Measurements from ENCODE around the gene MAGI2. TPM values are rescaled to one million over a fixed set of nuclear protein-coding genes. Genes with fewer than 3 reads are reported as not detected.

Gene MAGI2
- total RNA-seq, 1 donor = 0.42 TPM

DNA sequence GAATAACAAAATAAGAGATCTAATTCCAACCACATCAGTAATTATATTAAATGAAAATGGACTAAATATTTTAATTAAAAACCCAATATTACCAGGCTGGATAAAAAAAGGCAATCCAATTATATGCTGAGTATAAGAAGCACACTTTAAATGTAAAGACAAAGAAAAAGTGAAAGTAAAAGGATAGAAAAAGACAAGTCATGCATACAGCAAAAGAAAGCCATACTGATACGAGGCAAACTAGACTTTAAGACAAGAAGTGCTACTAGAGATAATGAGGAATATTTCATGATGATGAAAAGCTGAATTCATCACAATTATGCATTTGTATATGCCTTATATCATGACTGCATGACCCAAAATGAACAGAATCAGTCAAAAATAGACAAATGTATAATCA is 1026.3 kb downstream of the MAGI2 start:
- Histone ChIP-seq H3K27me3 (ENCODE audit: insufficient read depth, low read length) (no peaks in the 10 kb centered on the region), H3K4me1 (ENCODE audit: insufficient read depth, low read length) (no peaks in the 10 kb centered on the region), H3K4me3 (ENCODE audit: low read length) (no peak overlapping the region), H3K9me3 (ENCODE audit: low read depth, low read length) (no peaks in the 10 kb centered on the region)

DNA sequence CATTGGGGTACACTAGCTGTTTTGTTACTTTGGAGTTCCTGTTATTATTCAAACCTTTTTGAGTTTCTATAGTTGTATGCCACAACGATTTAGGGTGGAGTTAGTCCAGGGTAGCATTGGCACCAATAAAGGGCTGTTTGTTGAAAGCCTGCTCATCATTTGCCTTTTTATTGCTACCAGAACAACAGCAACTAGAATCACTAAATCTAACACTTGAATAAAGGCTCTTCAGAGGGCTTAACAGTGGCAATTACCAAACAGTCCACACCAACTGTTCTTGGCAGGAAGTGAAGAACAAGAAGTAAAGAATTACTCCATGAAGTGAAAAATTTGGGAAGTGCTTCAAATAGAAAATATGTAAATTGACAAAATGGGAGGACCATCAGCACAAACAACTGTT is 1033.5 kb downstream of the MAGI2 start:
- Histone ChIP-seq H3K4me3 (ENCODE audit: low read length) (no peak overlapping the region), H3K27me3 (ENCODE audit: insufficient read depth, low read length) (no peaks in the 10 kb centered on the region), H3K4me1 (ENCODE audit: insufficient read depth, low read length) (no peaks in the 10 kb centered on the region), H3K9me3 (ENCODE audit: low read depth, low read length) (no peaks in the 10 kb centered on the region)

DNA sequence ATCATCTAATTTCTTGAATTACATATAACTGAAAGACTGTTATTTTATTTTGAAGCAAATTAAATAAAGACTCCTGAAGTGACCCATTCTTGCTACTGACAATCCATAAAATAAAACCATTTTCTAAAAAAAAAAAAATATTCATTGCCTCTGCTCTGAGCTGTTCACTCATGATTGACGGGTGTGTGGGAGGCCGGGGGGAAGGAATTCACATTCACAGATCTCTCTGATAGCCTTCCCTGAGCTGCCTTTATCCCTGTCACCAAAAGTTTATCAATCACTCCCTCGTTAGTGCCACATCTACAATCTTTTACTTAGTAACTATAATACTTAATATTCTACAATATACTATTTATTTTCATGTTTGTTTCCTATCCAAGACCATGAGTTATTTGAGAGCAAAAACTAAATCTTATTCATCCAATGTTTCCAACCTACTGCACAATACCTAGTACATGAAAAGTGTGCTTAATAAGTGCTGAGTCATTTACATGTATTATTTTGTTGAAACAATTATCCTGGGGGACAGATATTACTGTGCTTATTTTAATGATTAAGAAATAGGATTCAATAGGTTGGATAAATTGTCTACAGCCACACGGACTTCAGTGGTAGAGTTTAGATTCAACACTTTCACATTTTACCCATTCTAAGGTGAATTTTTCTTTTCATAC is 1036.2 kb downstream of the MAGI2 start:
- H3K4me3 ChIP-seq (ENCODE audit: low read length) = no peak overlapping the region
- no peaks in the 10 kb centered on the region for H3K4me1 ChIP-seq (ENCODE audit: insufficient read depth, low read length)
- no peaks in the 10 kb centered on the region for H3K27me3 ChIP-seq (ENCODE audit: insufficient read depth, low read length)
- no peaks in the 10 kb centered on the region for H3K9me3 ChIP-seq (ENCODE audit: low read depth, low read length)

DNA sequence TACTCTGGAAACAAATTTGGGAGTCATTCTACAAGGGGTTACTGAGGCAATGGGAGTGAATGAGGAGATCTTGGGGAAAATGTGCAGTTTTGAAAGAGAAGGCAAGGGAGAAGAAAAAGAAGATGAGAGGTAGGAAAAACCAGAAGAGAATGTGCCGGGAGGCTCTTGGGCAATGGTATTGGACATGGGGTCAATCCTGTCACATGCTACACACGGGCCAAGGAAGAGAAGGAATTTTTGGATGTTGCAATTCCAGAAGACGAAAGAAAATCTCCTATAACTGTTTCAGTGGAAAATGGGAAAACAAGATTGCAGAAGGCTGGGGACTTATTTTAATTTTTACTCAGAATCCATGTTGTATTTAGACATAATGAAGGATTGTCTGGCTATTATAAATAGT is 1039.9 kb downstream of the MAGI2 start:
- Histone ChIP-seq H3K4me1 (ENCODE audit: insufficient read depth, low read length) (no peaks in the 10 kb centered on the region), H3K27me3 (ENCODE audit: insufficient read depth, low read length) (no peaks in the 10 kb centered on the region), H3K4me3 (ENCODE audit: low read length) (no peak overlapping the region), H3K9me3 (ENCODE audit: low read depth, low read length) (no peaks in the 10 kb centered on the region)

- Histone ChIP-seq H3K9me3 (ENCODE audit: low read depth, low read length) (no peaks in the 10 kb centered on the region), H3K27me3 (ENCODE audit: insufficient read depth, low read length) (no peaks in the 10 kb centered on the region), H3K4me3 (ENCODE audit: low read length) (no peak overlapping the region), H3K4me1 (ENCODE audit: insufficient read depth, low read length) (no peaks in the 10 kb centered on the region)
Observed at GRCh38 chr7:78412216-78412858, 1041.1 kb downstream of the MAGI2 start.

- Histone ChIP-seq H3K4me1 (ENCODE audit: insufficient read depth, low read length) (no peaks in the 10 kb centered on the region), H3K4me3 (ENCODE audit: low read length) (no peak overlapping the region), H3K9me3 (ENCODE audit: low read depth, low read length) (no peaks in the 10 kb centered on the region)
Observed at GRCh38 chr7:78407031-78407430, 1046.4 kb downstream of the MAGI2 start.

DNA sequence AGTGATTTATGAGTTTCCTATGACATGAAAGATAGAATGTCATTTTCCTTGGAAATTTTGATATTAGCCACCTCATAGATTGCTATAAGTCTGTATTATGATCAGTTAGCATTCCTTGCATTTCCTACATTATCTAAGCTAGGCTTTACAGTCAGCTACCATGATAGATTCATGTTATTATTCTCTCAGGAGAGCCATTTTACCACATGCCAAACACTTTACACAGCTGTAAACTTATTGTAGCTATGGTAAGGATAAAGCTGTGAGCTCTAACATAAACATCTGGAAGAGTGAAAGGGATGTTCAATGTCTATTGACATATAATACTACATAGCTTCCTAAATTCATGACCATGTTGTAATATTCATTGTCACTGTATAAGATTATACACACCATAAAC is 1046.9 kb downstream of the MAGI2 start:
- Histone ChIP-seq H3K4me3 (ENCODE audit: low read length) (no peak overlapping the region), H3K27me3 (ENCODE audit: insufficient read depth, low read length) (no peaks in the 10 kb centered on the region), H3K9me3 (ENCODE audit: low read depth, low read length) (no peaks in the 10 kb centered on the region), H3K4me1 (ENCODE audit: insufficient read depth, low read length) (no peaks in the 10 kb centered on the region)

More at GRCh38 chr7:78407031-78407430, 1046.4 kb downstream of the MAGI2 start:
- H3K27me3 ChIP-seq (ENCODE audit: insufficient read depth, low read length) = no peaks in the 10 kb centered on the region

DNA sequence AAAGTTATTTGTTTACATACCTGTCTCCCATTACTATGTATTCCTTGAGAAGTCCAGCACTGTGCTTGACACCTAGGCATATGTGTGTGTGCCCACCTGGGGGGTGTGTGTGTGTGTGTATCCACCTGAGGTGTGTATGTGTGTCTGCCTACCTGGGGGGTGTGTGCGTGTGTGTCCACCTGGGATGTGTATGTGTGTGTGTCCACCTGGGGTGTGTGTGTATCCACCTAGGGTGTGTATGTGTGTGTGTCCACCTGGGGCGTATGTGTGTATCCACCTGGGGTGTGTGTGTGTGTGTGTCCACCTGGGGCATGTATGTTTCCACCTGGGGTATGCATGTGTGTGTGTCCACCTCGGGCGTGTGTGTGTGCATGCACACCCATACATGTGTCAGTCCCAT is 1051.4 kb downstream of the MAGI2 start:
- no peaks in the 10 kb centered on the region for H3K9me3 ChIP-seq (ENCODE audit: low read depth, low read length)
- H3K27me3 ChIP-seq (ENCODE audit: insufficient read depth, low read length) = no peaks in the 10 kb centered on the region
- H3K4me3 ChIP-seq (ENCODE audit: low read length) = no peak overlapping the region
- no peaks in the 10 kb centered on the region for H3K4me1 ChIP-seq (ENCODE audit: insufficient read depth, low read length)

GRCh38 chr7:78400038-78400437 is 1053.4 kb downstream of the MAGI2 start:
- no peak overlapping the region for H3K4me3 ChIP-seq (ENCODE audit: low read length)
- no peaks in the 10 kb centered on the region for H3K27me3 ChIP-seq (ENCODE audit: insufficient read depth, low read length)
- no peaks in the 10 kb centered on the region for H3K9me3 ChIP-seq (ENCODE audit: low read depth, low read length)
- H3K4me1 ChIP-seq (ENCODE audit: insufficient read depth, low read length) = no peaks in the 10 kb centered on the region

GRCh38 chr7:78399033-78399769 is 1054.3 kb downstream of the MAGI2 start:
- Histone ChIP-seq H3K9me3 (ENCODE audit: low read depth, low read length) (no peaks in the 10 kb centered on the region), H3K4me1 (ENCODE audit: insufficient read depth, low read length) (no peaks in the 10 kb centered on the region), H3K4me3 (ENCODE audit: low read length) (no peak overlapping the region), H3K27me3 (ENCODE audit: insufficient read depth, low read length) (no peaks in the 10 kb centered on the region)

- Histone ChIP-seq H3K9me3 (ENCODE audit: low read depth, low read length) (no peaks in the 10 kb centered on the region), H3K4me1 (ENCODE audit: insufficient read depth, low read length) (no peaks in the 10 kb centered on the region), H3K4me3 (ENCODE audit: low read length) (no peak overlapping the region), H3K27me3 (ENCODE audit: insufficient read depth, low read length) (no peaks in the 10 kb centered on the region)
Observed at GRCh38 chr7:78398576-78398975, 1054.9 kb downstream of the MAGI2 start.

GRCh38 chr7:78398081-78398480 is 1055.4 kb downstream of the MAGI2 start:
- no peaks in the 10 kb centered on the region for H3K9me3 ChIP-seq (ENCODE audit: low read depth, low read length)
- H3K27me3 ChIP-seq (ENCODE audit: insufficient read depth, low read length) = no peaks in the 10 kb centered on the region
- H3K4me1 ChIP-seq (ENCODE audit: insufficient read depth, low read length) = no peaks in the 10 kb centered on the region
- no peak overlapping the region for H3K4me3 ChIP-seq (ENCODE audit: low read length)

DNA sequence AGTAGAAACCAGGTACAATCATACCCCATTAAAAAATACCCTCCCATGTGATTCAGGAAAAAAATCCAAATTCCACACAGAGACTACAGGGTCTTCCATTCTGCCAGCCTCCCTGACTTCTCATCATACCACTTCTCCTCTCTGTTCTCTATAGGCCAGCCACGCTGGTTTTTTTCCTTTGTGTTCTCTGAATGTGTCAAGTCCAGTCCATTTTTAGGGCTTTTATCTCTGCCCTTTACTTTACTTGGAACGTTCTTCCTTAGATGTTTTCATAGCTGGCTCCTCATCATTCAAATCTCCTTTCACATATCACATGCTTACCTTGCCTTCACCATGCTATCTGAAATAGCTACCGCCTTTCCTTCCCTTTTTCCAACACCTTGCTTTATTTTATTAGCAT is 1057.3 kb downstream of the MAGI2 start:
- Histone ChIP-seq H3K27me3 (ENCODE audit: insufficient read depth, low read length) (no peaks in the 10 kb centered on the region), H3K4me3 (ENCODE audit: low read length) (no peak overlapping the region), H3K4me1 (ENCODE audit: insufficient read depth, low read length) (no peaks in the 10 kb centered on the region), H3K9me3 (ENCODE audit: low read depth, low read length) (no peaks in the 10 kb centered on the region)

DNA sequence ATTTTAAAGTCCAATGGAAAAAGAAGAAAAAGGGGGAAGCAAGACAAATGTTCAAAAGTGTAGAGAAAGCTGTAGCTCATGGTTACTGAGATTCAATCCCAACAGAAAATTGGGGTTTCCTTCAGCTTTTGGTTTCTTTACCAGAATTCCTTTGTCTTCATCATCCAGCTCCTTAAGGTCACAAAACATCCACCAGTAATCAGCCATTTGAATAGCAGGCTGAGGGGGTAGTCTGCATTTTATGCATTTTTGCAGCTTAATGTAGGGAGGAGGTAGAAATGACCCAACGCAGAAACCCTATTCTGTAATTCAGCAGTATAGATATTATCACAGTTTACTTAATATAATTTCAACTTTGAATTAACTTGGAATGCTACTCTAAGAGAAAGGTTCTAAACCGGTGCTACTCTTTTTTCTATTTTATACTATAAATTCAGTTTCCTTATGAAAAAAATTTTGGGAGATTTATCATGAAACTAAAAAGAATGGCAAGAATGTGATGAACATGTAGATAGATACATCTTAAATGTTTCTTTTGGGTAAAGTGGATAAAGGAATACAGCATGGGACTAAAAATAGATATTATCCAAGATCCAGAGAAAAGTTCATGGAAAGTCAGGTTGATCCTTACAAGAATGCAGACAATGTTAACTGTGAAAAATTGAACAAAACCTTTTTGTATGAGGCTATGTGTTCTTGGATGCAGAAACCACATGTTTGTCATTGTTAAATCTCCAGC is 1058.0 kb downstream of the MAGI2 start:
- H3K9me3 ChIP-seq (ENCODE audit: low read depth, low read length) = no peaks in the 10 kb centered on the region
- H3K4me1 ChIP-seq (ENCODE audit: insufficient read depth, low read length) = no peaks in the 10 kb centered on the region
- H3K4me3 ChIP-seq (ENCODE audit: low read length) = no peak overlapping the region
- H3K27me3 ChIP-seq (ENCODE audit: insufficient read depth, low read length) = no peaks in the 10 kb centered on the region

- Histone ChIP-seq H3K4me3 (ENCODE audit: low read length) (no peak overlapping the region), H3K4me1 (ENCODE audit: insufficient read depth, low read length) (no peaks in the 10 kb centered on the region), H3K27me3 (ENCODE audit: insufficient read depth, low read length) (no peaks in the 10 kb centered on the region), H3K9me3 (ENCODE audit: low read depth, low read length) (no peaks in the 10 kb centered on the region)
Observed at GRCh38 chr7:78389022-78389421, 1064.4 kb downstream of the MAGI2 start.
